ENCODE data around the gene PRIMPOL.
"Not testable (repeated sequence)": the region's sequence is repeated elsewhere in the genome, so short reads cannot be mapped to it uniquely, and the experiment has no call there.

Gene PRIMPOL

GRCh38 chr4:184617600-184618196, 31.8 kb upstream of the PRIMPOL start:
- Histone ChIP-seq H3K27ac (ENCODE audit: low read depth, low read length) (no peak overlapping the region), H3K9ac (ENCODE audit: low read length in 5 of 5) (no peak overlapping the region), H3K36me3 (ENCODE audit: control insufficient read depth in 5 of 5, insufficient read depth in 5 of 5, low read length in 5 of 5) (no peaks in the 10 kb centered on the region), H3K4me1 (ENCODE audit: control insufficient read depth in 5 of 5, insufficient read depth in 5 of 5, low read length in 5 of 5) (no peaks in the 10 kb centered on the region), H3K27me3 (ENCODE audit: control insufficient read depth in 5 of 5, insufficient read depth in 4 of 5, low read length in 5 of 5) (no peaks in the 10 kb centered on the region), H3K4me3 (ENCODE audit: low read depth in 1 of 5, low read length in 5 of 5) (no peak overlapping the region), H3K9me3 (ENCODE audit: control insufficient read depth in 5 of 5, low read length in 5 of 5) (peaks cover 0 to 9% (median 5%) of the 10 kb centered on the region in 5 donors)

- peaks cover 0 to 5% (median 0%) of the 10 kb centered on the region in 5 donors for H3K36me3 ChIP-seq (ENCODE audit: control insufficient read depth in 5 of 5, insufficient read depth in 5 of 5, low read length in 5 of 5)
- no peak overlapping the region for H3K27ac ChIP-seq (ENCODE audit: low read depth, low read length)
- H3K9me3 ChIP-seq (ENCODE audit: control insufficient read depth in 5 of 5, low read length in 5 of 5) = no peaks in the 10 kb centered on the region
- H3K4me3 ChIP-seq (ENCODE audit: low read depth in 1 of 5, low read length in 5 of 5) = no peak overlapping the region
- no peaks in the 10 kb centered on the region for H3K27me3 ChIP-seq (ENCODE audit: control insufficient read depth in 5 of 5, insufficient read depth in 4 of 5, low read length in 5 of 5)
- no peaks in the 10 kb centered on the region for H3K4me1 ChIP-seq (ENCODE audit: control insufficient read depth in 5 of 5, insufficient read depth in 5 of 5, low read length in 5 of 5)
- H3K9ac ChIP-seq (ENCODE audit: low read length in 5 of 5) = no peak overlapping the region
Observed at GRCh38 chr4:184620212-184620867, 29.2 kb upstream of the PRIMPOL start.

GRCh38 chr4:184621518-184621917, 28.0 kb upstream of the PRIMPOL start:
- no peaks in the 10 kb centered on the region for H3K27me3 ChIP-seq (ENCODE audit: control insufficient read depth in 5 of 5, insufficient read depth in 4 of 5, low read length in 5 of 5)
- no peak overlapping the region for H3K4me3 ChIP-seq (ENCODE audit: low read depth in 1 of 5, low read length in 5 of 5)
- H3K27ac ChIP-seq (ENCODE audit: low read depth, low read length) = no peak overlapping the region
- H3K9ac ChIP-seq (ENCODE audit: low read length in 5 of 5) = no peak overlapping the region
- H3K4me1 ChIP-seq (ENCODE audit: control insufficient read depth in 5 of 5, insufficient read depth in 5 of 5, low read length in 5 of 5) = no peaks in the 10 kb centered on the region
- no peaks in the 10 kb centered on the region for H3K9me3 ChIP-seq (ENCODE audit: control insufficient read depth in 5 of 5, low read length in 5 of 5)
- peaks cover under 1 to 6% (median 3%) of the 10 kb centered on the region in 5 donors for H3K36me3 ChIP-seq (ENCODE audit: control insufficient read depth in 5 of 5, insufficient read depth in 5 of 5, low read length in 5 of 5)

- not testable (repeated sequence) for H3K4me1 ChIP-seq (ENCODE audit: control insufficient read depth in 5 of 5, insufficient read depth in 5 of 5, low read length in 5 of 5); H3K27ac ChIP-seq (ENCODE audit: low read depth, low read length); H3K9me3 ChIP-seq (ENCODE audit: control insufficient read depth in 5 of 5, low read length in 5 of 5); H3K4me3 ChIP-seq (ENCODE audit: low read depth in 1 of 5, low read length in 5 of 5); H3K9ac ChIP-seq (ENCODE audit: low read length in 5 of 5); H3K27me3 ChIP-seq (ENCODE audit: control insufficient read depth in 5 of 5, insufficient read depth in 4 of 5, low read length in 5 of 5)
- H3K36me3 ChIP-seq (ENCODE audit: control insufficient read depth in 5 of 5, insufficient read depth in 5 of 5, low read length in 5 of 5) = peaks cover 16 to 32% (median 21%) of the 10 kb centered on the region in 5 donors
Observed at GRCh38 chr4:184624504-184624903, 25.0 kb upstream of the PRIMPOL start.

GRCh38 chr4:184624972-184625554, 24.5 kb upstream of the PRIMPOL start:
- no peaks in the 10 kb centered on the region for H3K9me3 ChIP-seq (ENCODE audit: control insufficient read depth in 5 of 5, low read length in 5 of 5)
- H3K27me3 ChIP-seq (ENCODE audit: control insufficient read depth in 5 of 5, insufficient read depth in 4 of 5, low read length in 5 of 5) = no peaks in the 10 kb centered on the region
- H3K4me3 ChIP-seq (ENCODE audit: low read depth in 1 of 5, low read length in 5 of 5) = no peak overlapping the region
- no peak overlapping the region for H3K27ac ChIP-seq (ENCODE audit: low read depth, low read length)
- H3K9ac ChIP-seq (ENCODE audit: low read length in 5 of 5) = no peak overlapping the region
- H3K4me1 ChIP-seq (ENCODE audit: control insufficient read depth in 5 of 5, insufficient read depth in 5 of 5, low read length in 5 of 5) = no peaks in the 10 kb centered on the region
- H3K36me3 ChIP-seq (ENCODE audit: control insufficient read depth in 5 of 5, insufficient read depth in 5 of 5, low read length in 5 of 5) = peaks cover 21 to 37% (median 27%) of the 10 kb centered on the region in 5 donors

GRCh38 chr4:184625783-184626596, 23.5 kb upstream of the PRIMPOL start:
- H3K36me3 ChIP-seq (ENCODE audit: control insufficient read depth in 5 of 5, insufficient read depth in 5 of 5, low read length in 5 of 5) = peaks cover 26 to 46% (median 36%) of the 10 kb centered on the region in 5 donors
- not testable (repeated sequence) for H3K9ac ChIP-seq (ENCODE audit: low read length in 5 of 5); H3K9me3 ChIP-seq (ENCODE audit: control insufficient read depth in 5 of 5, low read length in 5 of 5); H3K27me3 ChIP-seq (ENCODE audit: control insufficient read depth in 5 of 5, insufficient read depth in 4 of 5, low read length in 5 of 5); H3K27ac ChIP-seq (ENCODE audit: low read depth, low read length); H3K4me3 ChIP-seq (ENCODE audit: low read depth in 1 of 5, low read length in 5 of 5); H3K4me1 ChIP-seq (ENCODE audit: control insufficient read depth in 5 of 5, insufficient read depth in 5 of 5, low read length in 5 of 5)

GRCh38 chr4:184628103-184628502, 21.4 kb upstream of the PRIMPOL start:
- Histone ChIP-seq H3K36me3 (ENCODE audit: control insufficient read depth in 5 of 5, insufficient read depth in 5 of 5, low read length in 5 of 5) (peaks cover 37 to 60% (median 45%) of the 10 kb centered on the region in 5 donors), H3K4me1 (ENCODE audit: control insufficient read depth in 5 of 5, insufficient read depth in 5 of 5, low read length in 5 of 5) (no peaks in the 10 kb centered on the region), H3K27me3 (ENCODE audit: control insufficient read depth in 5 of 5, insufficient read depth in 4 of 5, low read length in 5 of 5) (no peaks in the 10 kb centered on the region), H3K4me3 (ENCODE audit: low read depth in 1 of 5, low read length in 5 of 5) (no peak overlapping the region), H3K9ac (ENCODE audit: low read length in 5 of 5) (no peak overlapping the region), H3K27ac (ENCODE audit: low read depth, low read length) (no peak overlapping the region), H3K9me3 (ENCODE audit: control insufficient read depth in 5 of 5, low read length in 5 of 5) (no peaks in the 10 kb centered on the region)

- Histone ChIP-seq H3K27ac (ENCODE audit: low read depth, low read length) (no peak overlapping the region), H3K9ac (ENCODE audit: low read length in 5 of 5) (no peak overlapping the region), H3K4me3 (ENCODE audit: low read depth in 1 of 5, low read length in 5 of 5) (no peak overlapping the region), H3K36me3 (ENCODE audit: control insufficient read depth in 5 of 5, insufficient read depth in 5 of 5, low read length in 5 of 5) (peaks cover 45 to 79% (median 63%) of the 10 kb centered on the region in 5 donors), H3K4me1 (ENCODE audit: control insufficient read depth in 5 of 5, insufficient read depth in 5 of 5, low read length in 5 of 5) (peaks cover 0 to 3% (median 0%) of the 10 kb centered on the region in 5 donors), H3K27me3 (ENCODE audit: control insufficient read depth in 5 of 5, insufficient read depth in 4 of 5, low read length in 5 of 5) (no peaks in the 10 kb centered on the region), H3K9me3 (ENCODE audit: control insufficient read depth in 5 of 5, low read length in 5 of 5) (no peaks in the 10 kb centered on the region)
Observed at GRCh38 chr4:184632842-184633241, 16.7 kb upstream of the PRIMPOL start.

- Histone ChIP-seq H3K9me3 (ENCODE audit: control insufficient read depth in 5 of 5, low read length in 5 of 5) (no peaks in the 10 kb centered on the region), H3K4me3 (ENCODE audit: low read depth in 1 of 5, low read length in 5 of 5) (no peak overlapping the region), H3K27ac (ENCODE audit: low read depth, low read length) (no peak overlapping the region), H3K36me3 (ENCODE audit: control insufficient read depth in 5 of 5, insufficient read depth in 5 of 5, low read length in 5 of 5) (peaks cover 26 to 58% (median 46%) of the 10 kb centered on the region in 5 donors), H3K4me1 (ENCODE audit: control insufficient read depth in 5 of 5, insufficient read depth in 5 of 5, low read length in 5 of 5) (peaks cover 0 to 3% (median 0%) of the 10 kb centered on the region in 5 donors), H3K27me3 (ENCODE audit: control insufficient read depth in 5 of 5, insufficient read depth in 4 of 5, low read length in 5 of 5) (no peaks in the 10 kb centered on the region), H3K9ac (ENCODE audit: low read length in 5 of 5) (no peak overlapping the region)
Observed at GRCh38 chr4:184635381-184635780, 14.2 kb upstream of the PRIMPOL start.

- H3K9me3 ChIP-seq (ENCODE audit: control insufficient read depth in 5 of 5, low read length in 5 of 5) = no peaks in the 10 kb centered on the region
- H3K27ac ChIP-seq (ENCODE audit: low read depth, low read length) = no peak overlapping the region
- H3K36me3 ChIP-seq (ENCODE audit: control insufficient read depth in 5 of 5, insufficient read depth in 5 of 5, low read length in 5 of 5) = peaks cover 23 to 50% (median 39%) of the 10 kb centered on the region in 5 donors
- no peak overlapping the region for H3K4me3 ChIP-seq (ENCODE audit: low read depth in 1 of 5, low read length in 5 of 5)
- no peak overlapping the region for H3K9ac ChIP-seq (ENCODE audit: low read length in 5 of 5)
- H3K27me3 ChIP-seq (ENCODE audit: control insufficient read depth in 5 of 5, insufficient read depth in 4 of 5, low read length in 5 of 5) = no peaks in the 10 kb centered on the region
- H3K4me1 ChIP-seq (ENCODE audit: control insufficient read depth in 5 of 5, insufficient read depth in 5 of 5, low read length in 5 of 5) = peaks cover 0 to 3% (median 0%) of the 10 kb centered on the region in 5 donors
Observed at GRCh38 chr4:184636144-184636543, 13.4 kb upstream of the PRIMPOL start.
